ENCODE data around the gene HACE1.
"Not testable (repeated sequence)": the region's sequence is repeated elsewhere in the genome, so short reads cannot be mapped to it uniquely, and the experiment has no call there.

Gene HACE1

DNA sequence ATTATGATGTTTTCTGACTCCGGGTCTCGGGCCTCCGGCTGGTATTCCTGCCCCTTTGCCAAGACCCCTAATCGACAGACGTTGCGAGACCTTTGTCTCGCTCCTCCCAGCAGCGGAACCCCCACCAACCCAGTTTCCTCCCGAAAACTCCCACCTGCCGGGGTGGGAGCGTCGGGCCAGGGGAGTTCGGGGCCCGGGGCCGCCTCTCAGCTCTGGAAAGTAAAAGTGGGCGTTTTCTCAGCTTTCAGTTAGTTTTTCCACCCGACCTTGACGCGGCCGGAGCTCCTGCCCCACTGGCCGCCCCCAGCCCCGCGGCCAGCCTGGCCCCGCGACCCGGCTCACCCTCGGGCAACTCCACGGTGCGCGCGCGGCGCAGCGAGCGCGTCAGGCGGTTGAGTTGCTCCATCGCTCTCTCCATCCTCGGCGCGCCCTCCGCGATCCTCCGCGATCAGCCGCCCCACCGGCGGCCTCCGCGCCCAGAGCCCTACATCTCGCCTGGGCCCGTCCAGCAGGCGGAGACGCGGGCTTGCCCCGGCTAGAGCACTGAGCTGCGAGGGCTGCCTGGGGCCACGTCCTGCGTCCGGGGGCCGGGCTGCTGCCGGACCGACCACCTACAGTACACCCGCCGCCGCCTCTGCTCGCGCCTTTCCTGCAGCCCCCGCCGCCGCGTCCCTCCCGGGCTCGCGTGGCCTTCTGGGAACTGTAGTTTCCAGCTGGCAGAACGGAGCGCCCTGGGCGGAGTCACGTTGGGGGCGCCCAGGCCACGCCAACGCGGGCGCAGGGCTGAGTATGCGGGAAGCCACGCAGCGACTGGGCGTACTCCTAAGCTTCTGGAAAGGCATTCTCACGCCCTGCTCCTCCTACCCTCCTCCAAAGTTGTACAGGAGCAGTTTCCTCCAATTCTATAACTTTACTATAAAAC is at the start of gene HACE1:
Gene HACE1, minus strand, starts transcription at position 695 of the 922 bp plus-strand sequence. Its CDS starts 277 bp downstream, at position 418.
- Mint-ChIP-seq H3K4me3 (peak within 1 kb of the TSS; percentile 86), H3K9me3 (no peaks in the 10 kb centered on the region), H3K36me3 (no peaks in the 10 kb centered on the region), H3K27ac (peak within 1 kb of the TSS; percentile 71), H3K4me1 (peaks cover 15% of the 10 kb centered on the region)
- peak; percentile 81 to 94 for DNase-seq (ENCODE audit: low spot score in 2 of 2)
- peak; percentile 98 for ATAC-seq

- no peaks in the 10 kb centered on the region for H3K36me3 Mint-ChIP-seq
- no peak overlapping the region for H3K4me3 Mint-ChIP-seq
- H3K27ac Mint-ChIP-seq, result no peak overlapping the region
- H3K9me3 Mint-ChIP-seq, result no peaks in the 10 kb centered on the region
- no peaks in the 10 kb centered on the region for H3K4me1 Mint-ChIP-seq
- no peak for ATAC-seq
- DNase-seq (ENCODE audit: low spot score in 2 of 2), result no peak
These were observed 49.3 kb upstream of the HACE1 start for GRCh38 chr6:104908888-104909525.

DNA sequence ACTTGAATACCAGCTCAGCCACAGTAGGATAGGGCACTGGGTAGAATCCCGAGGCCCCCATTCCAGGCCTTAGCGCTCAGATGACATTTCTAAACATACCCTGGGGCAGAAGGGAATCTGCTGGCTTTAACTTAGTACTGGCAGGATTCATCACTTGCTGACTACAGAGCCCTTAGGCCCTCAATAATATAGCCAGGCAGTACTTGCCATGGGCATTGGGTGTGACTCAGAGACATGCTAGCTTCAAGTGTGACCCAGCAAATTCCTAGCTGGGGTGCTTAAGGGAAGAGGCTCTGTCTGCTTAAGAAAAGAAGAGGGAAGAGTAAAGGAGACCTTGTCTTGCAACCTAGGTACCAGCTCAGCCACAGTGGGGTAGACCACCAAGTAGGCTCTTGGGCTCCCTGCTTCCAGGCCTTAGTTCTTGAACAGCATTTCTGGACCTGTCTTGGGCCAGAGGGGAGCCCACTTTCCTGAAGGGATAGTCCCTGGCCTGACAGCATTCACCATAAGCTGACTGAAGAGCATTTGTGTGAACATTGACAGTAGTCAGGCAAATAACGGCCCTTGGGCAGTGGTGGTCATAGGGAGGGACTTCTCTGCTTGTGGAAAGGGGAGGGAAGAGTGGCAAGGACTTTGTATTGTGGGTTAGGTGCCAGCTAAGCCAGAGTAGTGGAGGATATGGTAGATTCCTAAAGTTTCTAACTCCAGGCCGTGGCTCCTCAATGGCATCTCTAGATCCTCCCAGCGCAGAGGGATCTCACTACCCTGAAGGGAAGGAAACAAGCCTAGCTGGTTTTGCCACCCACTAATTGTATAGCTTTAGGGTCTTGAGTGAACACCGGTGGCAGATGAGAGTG is 48.5 kb upstream of the HACE1 start:
- no peak overlapping the region for H3K4me3 Mint-ChIP-seq
- H3K4me1 Mint-ChIP-seq, result no peaks in the 10 kb centered on the region
- H3K36me3 Mint-ChIP-seq, result no peaks in the 10 kb centered on the region
- no peaks in the 10 kb centered on the region for H3K9me3 Mint-ChIP-seq
- no peak for DNase-seq (ENCODE audit: low spot score in 2 of 2)
- no peak for ATAC-seq
- no peak overlapping the region for H3K27ac Mint-ChIP-seq

DNA sequence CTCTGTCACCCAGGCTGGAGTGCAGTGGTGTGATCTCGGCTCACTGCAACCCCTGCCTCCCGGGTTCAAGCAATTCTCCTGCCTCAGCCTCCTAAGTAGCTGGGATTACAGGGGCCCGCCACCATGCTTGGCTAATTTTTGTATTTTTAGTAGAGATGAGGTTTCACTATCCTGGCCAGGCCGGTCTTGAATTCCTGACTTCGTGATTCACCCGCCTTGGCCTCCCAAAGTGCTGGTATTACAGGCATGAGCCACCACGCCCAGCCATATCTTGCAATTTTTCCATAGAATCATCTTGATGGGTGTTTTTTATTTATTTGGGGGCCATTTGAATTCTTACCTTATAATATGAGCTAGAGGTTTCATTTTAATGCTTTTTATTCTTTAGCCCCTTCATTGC is 39.2 kb upstream of the HACE1 start:
- H3K4me3 Mint-ChIP-seq; H3K9me3 Mint-ChIP-seq; DNase-seq (ENCODE audit: low spot score in 2 of 2); ATAC-seq; H3K36me3 Mint-ChIP-seq; H3K4me1 Mint-ChIP-seq; H3K27ac Mint-ChIP-seq: not testable (repeated sequence)

DNA sequence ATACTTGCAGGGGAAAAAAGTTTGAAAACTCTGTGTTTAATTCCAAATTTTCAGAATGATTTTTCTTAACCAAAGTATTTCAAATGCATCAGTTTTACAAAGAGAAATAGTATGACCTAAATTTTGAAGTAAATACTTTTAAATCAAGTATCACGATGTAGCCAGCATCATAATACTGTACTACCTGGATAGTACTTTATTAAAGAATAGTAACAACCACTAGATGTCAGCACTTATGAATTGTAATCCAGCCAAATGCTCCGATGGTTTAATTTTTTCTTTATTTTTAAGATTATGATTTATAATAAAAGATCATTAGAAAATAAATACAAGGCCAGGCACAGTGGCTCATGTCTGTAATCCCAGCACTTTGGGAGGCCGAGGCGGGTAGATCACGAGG is 37.2 kb upstream of the HACE1 start:
- H3K9me3 Mint-ChIP-seq, result no peaks in the 10 kb centered on the region

GRCh38 chr6:104888066-104888465 is 28.3 kb upstream of the HACE1 start:
- H3K4me3 Mint-ChIP-seq, result no peak overlapping the region
- ATAC-seq (no peak), DNase-seq (ENCODE audit: low spot score in 2 of 2) (no peak)
- H3K27ac Mint-ChIP-seq, result no peak overlapping the region
- no peaks in the 10 kb centered on the region for H3K36me3 Mint-ChIP-seq
- H3K9me3 Mint-ChIP-seq, result peaks cover 4% of the 10 kb centered on the region
- H3K4me1 Mint-ChIP-seq, result no peaks in the 10 kb centered on the region

More for the DNA sequence above, 37.2 kb upstream of the HACE1 start:
- Mint-ChIP-seq H3K36me3 (no peaks in the 10 kb centered on the region), H3K27ac (no peak overlapping the region), H3K4me3 (no peak overlapping the region), H3K4me1 (no peaks in the 10 kb centered on the region)
- no peak for DNase-seq (ENCODE audit: low spot score in 2 of 2)
- ATAC-seq, result no peak

DNA sequence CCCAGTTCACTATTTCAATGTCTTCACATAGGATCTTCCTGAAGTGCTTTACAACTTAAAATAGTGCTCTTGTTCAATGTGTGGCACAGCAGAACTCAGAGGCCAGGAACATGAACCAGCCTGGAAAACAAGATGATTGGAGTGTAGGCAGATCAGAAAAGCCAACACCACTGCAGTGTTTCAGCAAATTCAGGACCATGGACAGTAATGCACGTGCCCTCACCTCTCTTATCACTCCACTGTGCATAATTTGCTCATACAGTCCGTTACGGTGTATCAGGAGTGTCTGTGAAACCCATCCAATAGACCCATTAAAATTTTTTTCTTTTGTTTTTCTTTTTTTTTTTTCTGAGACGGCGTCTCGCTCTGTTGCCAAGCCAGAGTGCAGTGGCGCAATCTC is 27.6 kb upstream of the HACE1 start:
- H3K36me3 Mint-ChIP-seq, result no peaks in the 10 kb centered on the region
- ATAC-seq, result no peak
- DNase-seq (ENCODE audit: low spot score in 2 of 2), result no peak
- no peak overlapping the region for H3K27ac Mint-ChIP-seq
- no peak overlapping the region for H3K4me3 Mint-ChIP-seq
- peaks cover 4% of the 10 kb centered on the region for H3K9me3 Mint-ChIP-seq
- no peaks in the 10 kb centered on the region for H3K4me1 Mint-ChIP-seq

DNA sequence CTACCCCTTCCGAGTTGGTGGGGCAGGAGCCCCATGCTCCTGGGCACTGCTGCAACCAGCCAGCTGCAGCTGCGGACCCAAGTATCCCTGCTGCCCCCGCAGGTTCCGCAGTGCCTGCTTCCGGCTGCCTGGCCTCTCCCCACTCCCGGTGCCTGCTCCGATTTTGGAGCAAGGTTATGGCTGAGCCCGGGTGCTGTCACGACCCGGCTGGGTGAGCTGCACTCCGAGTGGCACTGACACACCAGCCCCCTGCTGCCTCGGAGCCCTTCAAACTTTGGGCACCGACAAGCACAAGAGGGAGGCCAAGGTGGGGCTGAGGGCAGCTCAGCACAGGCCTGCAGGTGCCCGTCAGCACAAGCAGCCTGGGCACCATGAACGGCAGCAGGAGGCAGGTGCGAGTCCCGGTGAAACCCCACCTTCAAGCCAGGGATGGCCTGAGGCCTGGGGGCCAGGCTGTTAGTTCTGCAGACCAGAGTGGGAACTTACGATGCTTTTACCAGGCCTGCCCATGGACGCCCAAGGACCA is 25.9 kb upstream of the HACE1 start:
- H3K36me3 Mint-ChIP-seq, result no peaks in the 10 kb centered on the region
- no peak overlapping the region for H3K4me3 Mint-ChIP-seq
- no peaks in the 10 kb centered on the region for H3K4me1 Mint-ChIP-seq
- H3K27ac Mint-ChIP-seq, result no peak overlapping the region
- H3K9me3 Mint-ChIP-seq, result peaks cover 4% of the 10 kb centered on the region
- ATAC-seq (no peak), DNase-seq (ENCODE audit: low spot score in 2 of 2) (no peak)

GRCh38 chr6:104884867-104885517 is 25.3 kb upstream of the HACE1 start:
- Mint-ChIP-seq H3K36me3 (no peaks in the 10 kb centered on the region), H3K27ac (no peak overlapping the region), H3K4me3 (no peak overlapping the region), H3K4me1 (no peaks in the 10 kb centered on the region), H3K9me3 (peaks cover 4% of the 10 kb centered on the region)
- DNase-seq (ENCODE audit: low spot score in 2 of 2) (no peak), ATAC-seq (peak; percentile 77)

GRCh38 chr6:104881964-104882668 is 22.4 kb upstream of the HACE1 start:
- no peaks in the 10 kb centered on the region for H3K4me1 Mint-ChIP-seq
- H3K4me3 Mint-ChIP-seq, result no peak overlapping the region
- no peaks in the 10 kb centered on the region for H3K36me3 Mint-ChIP-seq
- no peak overlapping the region for H3K27ac Mint-ChIP-seq
- no peak for ATAC-seq
- no peaks in the 10 kb centered on the region for H3K9me3 Mint-ChIP-seq
- DNase-seq (ENCODE audit: low spot score in 2 of 2), result no peak

DNA sequence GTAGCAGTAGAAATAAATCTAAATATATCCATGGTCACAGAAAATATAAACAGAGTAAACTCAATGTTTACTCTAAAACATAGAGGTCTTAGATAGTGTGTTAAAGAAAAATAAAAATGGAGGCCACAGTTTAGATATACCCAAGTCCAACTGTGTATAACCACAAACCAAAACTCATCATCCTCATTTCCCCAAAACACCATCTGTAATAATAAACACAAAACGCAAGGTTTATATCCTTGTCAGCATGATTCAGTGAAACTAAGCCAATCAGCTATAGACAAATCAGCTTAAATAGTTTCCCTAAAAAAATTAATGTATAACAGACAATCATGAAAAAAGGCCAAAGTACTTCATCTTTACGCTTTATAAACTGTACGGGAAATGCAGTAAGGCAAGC is 2.7 kb upstream of the HACE1 start:
- no peaks in the 10 kb centered on the region for H3K36me3 Mint-ChIP-seq
- H3K27ac Mint-ChIP-seq, result no peak overlapping the region
- H3K4me3 Mint-ChIP-seq, result no peak overlapping the region
- ATAC-seq (no peak), DNase-seq (ENCODE audit: low spot score in 2 of 2) (no peak)
- no peaks in the 10 kb centered on the region for H3K9me3 Mint-ChIP-seq
- peaks cover 15% of the 10 kb centered on the region for H3K4me1 Mint-ChIP-seq

DNA sequence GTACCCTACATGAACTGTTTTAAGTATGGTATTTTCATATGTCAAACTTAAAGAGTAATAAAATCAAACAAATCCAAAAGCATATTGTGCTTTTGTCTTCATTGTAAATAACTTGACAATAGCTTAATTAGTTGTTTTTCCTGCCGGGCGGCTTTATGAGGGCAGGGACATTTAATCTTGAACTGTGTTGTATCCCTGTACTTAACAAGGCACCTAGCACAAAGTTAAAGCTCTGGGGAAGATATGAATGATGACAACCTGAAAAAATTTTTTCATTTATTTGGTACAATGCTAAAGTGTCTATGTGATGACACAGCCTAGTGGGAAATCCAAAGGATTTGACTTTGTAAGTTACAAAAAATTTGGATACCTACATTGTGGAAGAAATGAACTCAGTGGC is 502 bp upstream of the HACE1 start:
- no peak for ATAC-seq
- Mint-ChIP-seq H3K4me3 (peak overlapping the region; percentile 86), H3K36me3 (no peaks in the 10 kb centered on the region), H3K9me3 (no peaks in the 10 kb centered on the region), H3K4me1 (peaks cover 15% of the 10 kb centered on the region), H3K27ac (peak overlapping the region; percentile 71)
- no peak for DNase-seq (ENCODE audit: low spot score in 2 of 2)

DNA sequence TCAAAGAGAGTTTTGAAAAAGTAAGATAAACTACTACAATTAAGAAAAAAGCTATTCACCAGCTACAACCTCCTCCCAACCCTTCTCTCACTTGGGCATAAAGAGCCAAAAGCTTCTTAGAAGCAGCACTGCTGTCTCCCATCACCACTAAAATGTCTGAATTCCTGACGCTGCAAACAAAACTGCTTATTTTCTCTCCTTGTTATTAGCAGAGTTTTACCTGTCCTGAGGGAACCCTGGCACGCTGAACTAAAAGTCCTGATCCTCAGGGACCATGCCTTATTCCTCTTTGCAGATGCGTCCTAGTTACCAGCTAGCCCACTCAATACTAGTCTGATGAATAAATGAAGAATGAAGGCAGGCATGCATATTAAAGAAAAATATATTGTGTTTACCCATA is 1.1 kb downstream of the HACE1 start:
- H3K9me3 Mint-ChIP-seq, result no peaks in the 10 kb centered on the region
- H3K36me3 Mint-ChIP-seq, result no peaks in the 10 kb centered on the region
- H3K4me3 Mint-ChIP-seq, result peak overlapping the region; percentile 86
- peaks cover 15% of the 10 kb centered on the region for H3K4me1 Mint-ChIP-seq
- peak overlapping the region; percentile 71 for H3K27ac Mint-ChIP-seq
- no peak for ATAC-seq
- no peak for DNase-seq (ENCODE audit: low spot score in 2 of 2)

- ATAC-seq, result no peak
- H3K4me1 Mint-ChIP-seq, result peaks cover 15% of the 10 kb centered on the region
- DNase-seq (ENCODE audit: low spot score in 2 of 2), result no peak
These were observed 4.2 kb downstream of the HACE1 start for GRCh38 chr6:104855507-104855906.

More at GRCh38 chr6:104855507-104855906, 4.2 kb downstream of the HACE1 start:
- H3K27ac Mint-ChIP-seq, result no peak overlapping the region
- H3K4me3 Mint-ChIP-seq, result no peak overlapping the region
- peaks cover 18% of the 10 kb centered on the region for H3K36me3 Mint-ChIP-seq
- no peaks in the 10 kb centered on the region for H3K9me3 Mint-ChIP-seq

Data from stimulated activated effector memory CD8-positive, alpha-beta T cell treated with anti-CD3 and anti-CD28 coated beads, Interleukin-12 subunit alpha, Interleukin-12 subunit beta, amount 100 ng/mL, for 72 hours (primary cell).